GM19395 (cell line): ENCODE data around the gene DOK7.

ENCODE experiments used
- ATAC-seq: cut with Tn5 transposase; IDR thresholded peaks from one replicate; pipeline ENCODE4 v1.9.1; 2021; ENCODE audit warnings: mild to moderate bottlenecking, moderate library complexity; ENCODE audit not compliant: unreplicated experiment

Gene DOK7

DNA sequence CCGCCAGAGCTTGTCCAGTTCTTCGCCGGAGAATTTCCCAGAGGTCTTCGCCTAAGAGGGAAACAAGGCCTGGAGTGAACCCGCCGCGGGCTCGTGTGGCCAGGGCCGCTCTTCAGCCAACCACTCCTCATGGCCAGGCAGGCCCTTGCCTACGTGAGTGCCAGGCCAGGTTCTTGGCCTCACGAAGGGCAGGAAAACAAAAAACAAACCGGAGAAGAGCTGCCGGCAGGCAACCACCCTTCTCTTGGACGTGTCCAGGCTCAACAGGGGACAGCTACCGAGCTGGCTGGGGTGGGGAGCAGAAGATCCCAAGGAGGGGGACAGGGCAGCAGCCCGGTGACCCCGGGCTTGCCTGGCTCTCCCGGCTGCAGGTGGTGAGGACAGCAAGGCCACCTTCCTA, 55.8 kb downstream of the DOK7 start:
- ATAC-seq = no peak

- no peak for ATAC-seq
Measured at GRCh38 chr4:3519468-3520264, 56.6 kb downstream of the DOK7 start.

GRCh38 chr4:3520276-3520675, 57.2 kb downstream of the DOK7 start:
- no peak for ATAC-seq

- no peak for ATAC-seq
Measured at GRCh38 chr4:3520796-3521600, 57.9 kb downstream of the DOK7 start.

- no peak for ATAC-seq
Measured at GRCh38 chr4:3521621-3522325, 58.7 kb downstream of the DOK7 start.

- ATAC-seq = no peak
Measured at GRCh38 chr4:3522326-3522640, 59.2 kb downstream of the DOK7 start.

- ATAC-seq = no peak
Measured at GRCh38 chr4:3522651-3523050, 59.5 kb downstream of the DOK7 start.

DNA sequence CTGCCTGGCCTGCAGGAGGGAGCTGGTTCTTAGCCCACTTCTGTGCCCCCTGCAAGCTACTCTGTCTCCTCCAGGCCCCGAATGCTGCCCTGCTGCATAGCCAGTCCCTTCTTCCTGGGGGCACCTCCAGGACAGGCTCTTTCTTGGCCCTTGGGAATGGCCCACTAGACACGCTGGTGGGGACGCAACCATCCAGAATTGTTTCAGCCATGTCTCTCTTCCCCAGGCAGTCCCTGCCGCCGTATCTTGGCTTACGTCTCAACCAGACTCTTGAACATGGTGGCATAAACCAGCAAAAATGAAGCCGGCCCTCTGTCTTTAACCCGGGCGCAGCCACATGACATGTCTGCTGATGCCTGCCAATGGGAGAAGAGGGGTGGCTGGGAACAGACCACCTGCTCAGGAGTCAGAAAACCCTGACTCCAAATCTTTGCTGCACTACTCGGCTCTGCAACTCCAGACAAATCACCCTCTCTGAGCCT, 60.1 kb downstream of the DOK7 start:
- no peak for ATAC-seq

DNA sequence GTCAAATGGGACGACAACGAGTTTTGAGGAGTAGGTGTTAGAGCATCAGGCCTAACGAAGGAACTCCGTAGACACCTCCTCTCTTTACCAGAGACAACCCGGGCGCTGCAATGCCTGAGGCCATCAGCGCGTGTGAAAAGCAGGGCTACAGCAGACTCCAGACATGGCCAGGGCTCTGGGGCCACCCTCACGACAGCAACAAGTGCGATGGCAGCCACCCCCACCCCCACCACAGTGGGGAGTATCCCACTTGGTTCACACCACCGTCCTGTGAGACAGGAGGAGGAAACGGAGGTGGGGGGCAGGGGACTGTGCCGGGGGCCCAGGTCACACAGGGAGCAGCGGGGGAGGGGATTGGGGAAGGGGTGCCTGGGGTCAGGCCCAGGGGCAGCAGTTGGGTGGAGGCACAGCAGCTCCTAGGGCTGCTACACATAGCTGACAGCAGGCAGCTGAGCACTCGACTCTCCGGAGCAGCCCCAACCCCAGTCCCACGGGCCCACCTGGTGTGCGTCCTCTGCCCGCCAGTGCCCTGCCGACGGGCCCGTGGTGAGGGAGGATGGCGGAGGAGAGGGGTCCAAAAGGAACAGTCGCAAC, 60.6 kb downstream of the DOK7 start:
- no peak for ATAC-seq

- ATAC-seq = no peak
Measured at GRCh38 chr4:3524349-3524748, 61.2 kb downstream of the DOK7 start.

DNA sequence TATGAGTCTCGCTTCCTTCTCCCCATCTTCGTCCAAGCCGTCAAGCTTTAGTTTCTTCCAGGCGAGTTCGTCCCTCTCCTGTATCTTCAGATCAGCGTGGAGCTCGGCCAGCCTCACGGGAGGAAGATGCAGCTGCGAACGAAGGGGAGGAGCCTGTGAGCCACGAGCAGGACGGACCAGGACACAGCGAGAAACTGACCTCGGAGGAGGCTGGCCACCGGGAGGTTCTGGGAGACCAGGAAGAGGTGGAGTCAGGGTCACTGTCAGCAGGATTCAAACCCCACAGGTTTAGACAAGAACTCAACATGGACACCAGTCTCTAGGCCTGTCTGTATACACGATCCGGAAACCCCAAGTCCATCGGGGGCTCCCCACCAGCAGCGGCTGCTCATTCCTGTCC, 61.8 kb downstream of the DOK7 start:
- no peak for ATAC-seq

GRCh38 chr4:3525532-3526430, 62.7 kb downstream of the DOK7 start:
- no peak for ATAC-seq

DNA sequence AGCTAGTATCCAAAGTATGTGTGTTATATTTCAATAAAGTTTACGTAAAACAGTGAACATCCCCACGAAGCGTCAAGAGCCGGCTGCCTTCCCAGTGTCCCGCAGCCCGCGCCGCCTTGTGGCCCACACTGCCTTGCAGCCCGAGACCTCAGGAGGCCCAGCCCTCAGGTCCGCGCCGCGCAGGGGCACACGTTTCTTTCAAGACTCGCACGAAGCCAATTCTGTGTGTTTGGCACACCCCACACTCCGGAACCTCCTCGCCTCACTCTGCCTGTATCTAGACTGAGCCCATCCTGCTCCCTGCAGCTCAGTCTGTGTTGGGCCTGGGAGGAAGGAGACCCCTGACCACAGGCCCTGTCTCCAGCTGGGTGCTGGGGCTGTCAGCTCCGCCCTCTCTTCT, 63.4 kb downstream of the DOK7 start:
- no peak for ATAC-seq

GRCh38 chr4:3527101-3527913, 64.2 kb downstream of the DOK7 start:
- ATAC-seq = no peak

DNA sequence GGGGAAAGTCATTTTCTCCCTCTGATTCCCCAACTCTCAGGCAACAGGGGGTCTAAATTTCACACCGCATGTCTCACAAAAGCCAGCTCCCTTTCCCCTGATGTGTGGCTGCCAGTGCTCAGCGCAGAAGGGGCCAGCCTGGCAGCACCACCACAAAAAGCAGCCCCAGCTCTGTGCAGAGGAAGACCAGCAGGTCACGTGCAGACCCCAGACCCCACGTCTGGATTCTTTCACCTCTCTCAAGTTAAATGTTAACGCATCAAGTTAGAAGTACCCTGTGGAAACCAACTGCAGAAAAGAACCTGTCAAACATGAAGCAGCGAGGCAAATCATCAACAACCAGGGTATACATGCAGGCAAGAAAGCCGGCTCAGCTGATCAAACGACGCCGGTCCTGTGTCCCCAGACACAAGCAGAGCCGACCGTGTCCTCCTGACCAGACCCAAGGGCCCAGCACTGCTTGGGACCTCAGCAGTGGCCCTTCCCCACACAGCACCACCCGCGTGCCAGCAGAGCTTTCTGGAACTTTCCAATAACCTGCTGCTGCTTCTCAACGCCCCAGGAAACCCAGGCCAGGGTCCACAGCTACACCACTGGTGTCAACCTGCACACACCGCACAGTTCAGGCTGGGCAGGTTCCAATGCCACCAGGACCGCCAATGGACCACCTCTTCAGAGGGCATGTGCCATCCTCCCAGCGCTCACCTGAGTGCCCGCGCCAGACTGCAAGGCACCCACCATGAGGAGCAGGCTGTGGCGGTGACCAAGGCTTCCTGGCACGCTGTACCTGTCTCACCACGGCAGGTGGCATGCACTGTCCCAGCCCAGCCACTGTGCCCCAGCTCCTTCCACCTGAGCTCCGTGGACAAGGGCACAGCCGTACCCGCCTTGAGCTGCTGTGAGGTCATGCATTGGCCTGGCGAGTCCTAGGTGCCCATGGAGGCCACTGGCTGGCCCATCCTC, 65.1 kb downstream of the DOK7 start:
- ATAC-seq = no peak

- no peak for ATAC-seq
Measured at GRCh38 chr4:3529363-3529762, 66.3 kb downstream of the DOK7 start.

DNA sequence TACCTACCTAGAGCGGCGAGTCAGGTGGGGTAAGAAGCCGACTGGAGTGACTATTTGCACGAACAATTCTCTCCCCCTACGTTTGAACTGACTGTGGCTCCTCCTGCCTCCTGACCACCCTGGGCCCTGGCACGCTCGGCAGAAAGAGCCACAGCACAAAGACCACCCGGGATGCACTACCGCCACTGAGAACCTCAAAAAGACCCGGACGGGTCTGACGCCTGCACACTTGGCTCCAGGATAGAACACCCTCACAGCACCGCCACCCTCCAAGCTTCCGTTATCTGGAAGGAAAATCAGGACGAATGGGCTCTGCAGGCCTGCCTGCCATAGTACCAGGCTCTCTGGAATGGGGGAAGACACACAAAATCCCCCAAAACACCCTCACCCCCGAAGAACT, 66.9 kb downstream of the DOK7 start:
- no peak for ATAC-seq

- ATAC-seq = no peak
Measured at GRCh38 chr4:3530663-3531254, 67.7 kb downstream of the DOK7 start.
